Measurements from ENCODE around the gene SLC7A1.

Gene SLC7A1

GRCh38 chr13:29496241-29496712, 99.2 kb downstream of the SLC7A1 start:
- H3K27ac ChIP-seq = no peak overlapping the region
- no peak for TF ChIP-seq CTCF (conservative IDR thresholded peaks at IDR 0.05)

DNA sequence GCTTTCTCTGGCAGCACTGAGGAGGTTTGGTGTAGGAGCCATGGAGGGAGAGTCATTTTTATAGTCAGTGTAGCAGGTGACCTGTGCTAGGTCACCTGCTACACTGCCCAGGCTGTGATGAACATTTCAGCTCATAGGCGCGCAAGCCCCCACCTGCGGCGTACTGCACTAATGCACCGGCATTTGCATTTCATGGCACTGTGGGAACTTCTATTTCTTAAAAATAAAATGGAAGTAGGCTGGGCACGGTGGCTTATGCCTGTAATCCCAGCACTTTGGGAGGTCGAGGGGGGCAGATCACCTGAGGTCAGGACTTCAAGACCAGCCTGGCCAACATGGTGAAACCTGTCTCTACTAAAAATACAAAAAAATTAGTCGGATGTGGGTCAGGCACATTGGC, 101.0 kb downstream of the SLC7A1 start:
- TF ChIP-seq CTCF (conservative IDR thresholded peaks at IDR 0.05) = no peak
- H3K27ac ChIP-seq = no peak overlapping the region

DNA sequence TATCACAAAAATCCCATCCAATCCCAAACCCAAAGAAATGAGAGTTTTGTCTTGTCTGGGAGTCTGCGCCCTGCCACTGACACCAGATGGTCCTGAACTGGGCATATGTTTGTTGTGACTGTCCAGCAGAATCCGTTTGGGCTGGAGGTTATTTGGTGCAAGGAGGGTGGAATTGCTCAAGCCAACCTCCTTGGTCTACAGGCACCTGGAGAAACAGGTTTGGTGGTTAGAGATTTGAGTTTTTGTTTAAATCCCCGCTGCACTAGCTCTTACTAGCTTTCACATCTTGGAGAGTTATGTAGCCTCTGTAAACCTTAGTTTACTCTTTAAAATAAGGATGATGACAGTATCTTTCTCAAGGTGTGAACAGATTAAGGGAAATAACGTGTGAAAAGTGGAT, 101.7 kb downstream of the SLC7A1 start:
- no peak for TF ChIP-seq CTCF (conservative IDR thresholded peaks at IDR 0.05)
- H3K27ac ChIP-seq = no peak overlapping the region

DNA sequence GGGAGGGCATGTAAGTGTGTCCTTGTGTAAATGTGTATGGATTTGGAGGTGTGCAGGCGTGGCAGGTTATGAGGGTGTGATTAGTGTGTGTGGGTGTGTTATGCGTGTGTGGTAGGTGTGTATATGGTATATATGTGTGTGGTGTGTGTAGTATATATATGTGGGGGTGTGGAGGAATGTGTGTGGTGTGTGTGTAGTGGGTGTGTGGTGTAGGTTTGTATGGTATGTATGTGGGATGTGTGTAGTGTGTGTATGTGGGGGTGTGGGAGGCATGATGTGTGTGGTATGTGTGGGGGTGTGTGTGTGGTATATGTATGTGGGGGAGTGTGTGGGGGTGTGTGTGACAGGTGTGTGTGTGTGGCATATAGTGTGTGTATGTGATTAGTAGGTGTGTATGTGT, 104.2 kb downstream of the SLC7A1 start:
- TF ChIP-seq CTCF (conservative IDR thresholded peaks at IDR 0.05) = no peak

GRCh38 chr13:29490561-29490885, 105.0 kb downstream of the SLC7A1 start:
- no peak overlapping the region for H3K27ac ChIP-seq
- TF ChIP-seq CTCF (conservative IDR thresholded peaks at IDR 0.05) = no peak

More for the DNA sequence above, 104.2 kb downstream of the SLC7A1 start:
- no peak overlapping the region for H3K27ac ChIP-seq

- TF ChIP-seq CTCF (conservative IDR thresholded peaks at IDR 0.05) = no peak
- no peak overlapping the region for H3K27ac ChIP-seq
These were observed 105.6 kb downstream of the SLC7A1 start for GRCh38 chr13:29489650-29490560.

GRCh38 chr13:29487466-29488454, 107.7 kb downstream of the SLC7A1 start:
- H3K27ac ChIP-seq = no peak overlapping the region
- TF ChIP-seq CTCF (conservative IDR thresholded peaks at IDR 0.05) = no peak
